ENCODE results near the gene BMX.

BMX gene

GRCh38 chrX:15500497-15500966 is at the start of gene BMX:
Gene BMX, plus strand, starts transcription at chrX:15500807. Its CDS starts 7,547 bp downstream, at chrX:15508354.
- Mint-ChIP-seq H3K4me1 (ENCODE audit: low read depth) (peaks cover 2% of the 10 kb centered on the region), H3K36me3 (ENCODE audit: low read depth) (no peaks in the 10 kb centered on the region), H3K9me3 (no peaks in the 10 kb centered on the region), H3K27me3 (ENCODE audit: low read depth) (peaks cover 39% of the 10 kb centered on the region), H3K4me3 (no peak within 1 kb of the TSS), H3K27ac (no peak within 1 kb of the TSS)

- no peaks in the 10 kb centered on the region for H3K4me1 Mint-ChIP-seq (ENCODE audit: low read depth)
- H3K36me3 Mint-ChIP-seq (ENCODE audit: low read depth): peaks cover 1% of the 10 kb centered on the region
These were observed 48.7 kb upstream of the BMX start for GRCh38 chrX:15451913-15452312.

GRCh38 chrX:15464704-15465103 is 35.9 kb upstream of the BMX start:
- Mint-ChIP-seq H3K27me3 (ENCODE audit: low read depth) (no peaks in the 10 kb centered on the region), H3K27ac (no peak overlapping the region), H3K4me3 (no peak overlapping the region), H3K4me1 (ENCODE audit: low read depth) (peaks cover 3% of the 10 kb centered on the region), H3K9me3 (no peaks in the 10 kb centered on the region), H3K36me3 (ENCODE audit: low read depth) (no peaks in the 10 kb centered on the region)

More at GRCh38 chrX:15451913-15452312, 48.7 kb upstream of the BMX start:
- Mint-ChIP-seq H3K27me3 (ENCODE audit: low read depth) (no peaks in the 10 kb centered on the region), H3K27ac (no peak overlapping the region), H3K9me3 (no peaks in the 10 kb centered on the region), H3K4me3 (no peak overlapping the region)

- Mint-ChIP-seq H3K27ac (no peak overlapping the region), H3K4me1 (ENCODE audit: low read depth) (peaks cover 3% of the 10 kb centered on the region), H3K4me3 (no peak overlapping the region), H3K27me3 (ENCODE audit: low read depth) (no peaks in the 10 kb centered on the region), H3K9me3 (no peaks in the 10 kb centered on the region), H3K36me3 (ENCODE audit: low read depth) (no peaks in the 10 kb centered on the region)
These were observed 35.3 kb upstream of the BMX start for GRCh38 chrX:15465347-15465746.

GRCh38 chrX:15465896-15466651 is 34.5 kb upstream of the BMX start:
- Mint-ChIP-seq H3K27ac (no peak overlapping the region), H3K4me1 (ENCODE audit: low read depth) (peaks cover 5% of the 10 kb centered on the region)

GRCh38 chrX:15468036-15468435 is 32.6 kb upstream of the BMX start:
- no peak overlapping the region for H3K4me3 Mint-ChIP-seq
- no peaks in the 10 kb centered on the region for H3K27me3 Mint-ChIP-seq (ENCODE audit: low read depth)
- no peaks in the 10 kb centered on the region for H3K9me3 Mint-ChIP-seq
- peaks cover 6% of the 10 kb centered on the region for H3K4me1 Mint-ChIP-seq (ENCODE audit: low read depth)
- H3K36me3 Mint-ChIP-seq (ENCODE audit: low read depth): no peaks in the 10 kb centered on the region
- no peak overlapping the region for H3K27ac Mint-ChIP-seq

More at GRCh38 chrX:15465896-15466651, 34.5 kb upstream of the BMX start:
- Mint-ChIP-seq H3K36me3 (ENCODE audit: low read depth) (no peaks in the 10 kb centered on the region), H3K9me3 (no peaks in the 10 kb centered on the region), H3K4me3 (no peak overlapping the region), H3K27me3 (ENCODE audit: low read depth) (no peaks in the 10 kb centered on the region)

- H3K4me3 Mint-ChIP-seq: no peak overlapping the region
- H3K9me3 Mint-ChIP-seq: no peaks in the 10 kb centered on the region
- H3K27me3 Mint-ChIP-seq (ENCODE audit: low read depth): no peaks in the 10 kb centered on the region
These were observed 31.0 kb upstream of the BMX start for GRCh38 chrX:15469613-15470012.

GRCh38 chrX:15471028-15471427 is 29.6 kb upstream of the BMX start:
- H3K27ac Mint-ChIP-seq: no peak overlapping the region
- no peak overlapping the region for H3K4me3 Mint-ChIP-seq
- no peaks in the 10 kb centered on the region for H3K9me3 Mint-ChIP-seq
- H3K27me3 Mint-ChIP-seq (ENCODE audit: low read depth): no peaks in the 10 kb centered on the region
- peaks cover 3% of the 10 kb centered on the region for H3K4me1 Mint-ChIP-seq (ENCODE audit: low read depth)
- H3K36me3 Mint-ChIP-seq (ENCODE audit: low read depth): no peaks in the 10 kb centered on the region

More at GRCh38 chrX:15469613-15470012, 31.0 kb upstream of the BMX start:
- Mint-ChIP-seq H3K36me3 (ENCODE audit: low read depth) (no peaks in the 10 kb centered on the region), H3K27ac (no peak overlapping the region), H3K4me1 (ENCODE audit: low read depth) (peaks cover 6% of the 10 kb centered on the region)

GRCh38 chrX:15472531-15472930 is 28.1 kb upstream of the BMX start:
- Mint-ChIP-seq H3K27ac (no peak overlapping the region), H3K9me3 (no peaks in the 10 kb centered on the region), H3K27me3 (ENCODE audit: low read depth) (no peaks in the 10 kb centered on the region)

GRCh38 chrX:15474028-15474427 is 26.6 kb upstream of the BMX start:
- no peaks in the 10 kb centered on the region for H3K27me3 Mint-ChIP-seq (ENCODE audit: low read depth)
- H3K27ac Mint-ChIP-seq: no peak overlapping the region
- peaks cover 3% of the 10 kb centered on the region for H3K4me1 Mint-ChIP-seq (ENCODE audit: low read depth)
- no peak overlapping the region for H3K4me3 Mint-ChIP-seq
- H3K36me3 Mint-ChIP-seq (ENCODE audit: low read depth): peaks cover 4% of the 10 kb centered on the region
- no peaks in the 10 kb centered on the region for H3K9me3 Mint-ChIP-seq

More at GRCh38 chrX:15472531-15472930, 28.1 kb upstream of the BMX start:
- Mint-ChIP-seq H3K4me1 (ENCODE audit: low read depth) (peaks cover 3% of the 10 kb centered on the region), H3K36me3 (ENCODE audit: low read depth) (no peaks in the 10 kb centered on the region), H3K4me3 (no peak overlapping the region)

- Mint-ChIP-seq H3K36me3 (ENCODE audit: low read depth) (peaks cover 4% of the 10 kb centered on the region), H3K27ac (no peak overlapping the region), H3K27me3 (ENCODE audit: low read depth) (no peaks in the 10 kb centered on the region), H3K9me3 (no peaks in the 10 kb centered on the region), H3K4me3 (no peak overlapping the region), H3K4me1 (ENCODE audit: low read depth) (peaks cover 3% of the 10 kb centered on the region)
These were observed 25.6 kb upstream of the BMX start for GRCh38 chrX:15475021-15475420.

GRCh38 chrX:15475486-15475885 is 25.1 kb upstream of the BMX start:
- Mint-ChIP-seq H3K27ac (no peak overlapping the region), H3K27me3 (ENCODE audit: low read depth) (no peaks in the 10 kb centered on the region), H3K9me3 (no peaks in the 10 kb centered on the region), H3K36me3 (ENCODE audit: low read depth) (peaks cover 9% of the 10 kb centered on the region), H3K4me1 (ENCODE audit: low read depth) (peaks cover 3% of the 10 kb centered on the region), H3K4me3 (no peak overlapping the region)

- Mint-ChIP-seq H3K27me3 (ENCODE audit: low read depth) (no peaks in the 10 kb centered on the region), H3K27ac (no peak overlapping the region), H3K9me3 (no peaks in the 10 kb centered on the region), H3K4me1 (ENCODE audit: low read depth) (no peaks in the 10 kb centered on the region), H3K36me3 (ENCODE audit: low read depth) (peaks cover 9% of the 10 kb centered on the region), H3K4me3 (no peak overlapping the region)
These were observed 16.7 kb upstream of the BMX start for GRCh38 chrX:15483891-15484290.

GRCh38 chrX:15492469-15492868 is 8.1 kb upstream of the BMX start:
- H3K4me3 Mint-ChIP-seq: peak overlapping the region; percentile 81
- H3K27me3 Mint-ChIP-seq (ENCODE audit: low read depth): no peaks in the 10 kb centered on the region
- H3K36me3 Mint-ChIP-seq (ENCODE audit: low read depth): peaks cover 6% of the 10 kb centered on the region
- H3K4me1 Mint-ChIP-seq (ENCODE audit: low read depth): peaks cover 15% of the 10 kb centered on the region
- no peak overlapping the region for H3K27ac Mint-ChIP-seq
- H3K9me3 Mint-ChIP-seq: no peaks in the 10 kb centered on the region

- Mint-ChIP-seq H3K36me3 (ENCODE audit: low read depth) (peaks cover 6% of the 10 kb centered on the region), H3K27me3 (ENCODE audit: low read depth) (peaks cover 3% of the 10 kb centered on the region), H3K9me3 (no peaks in the 10 kb centered on the region), H3K27ac (peak within 1 kb of the TSS; percentile 64), H3K4me3 (peak within 1 kb of the TSS; percentile 81), H3K4me1 (ENCODE audit: low read depth) (peaks cover 16% of the 10 kb centered on the region)
These were observed 7.3 kb upstream of the BMX start, which contains the start of gene PIR for GRCh38 chrX:15493118-15493962. Gene PIR, minus strand, starts transcription at chrX:15493333. Its CDS starts 2,076 bp downstream, at chrX:15491257.
